Measurements from ENCODE around the gene NIM1K. TPM values are rescaled to one million over a fixed set of nuclear protein-coding genes. Genes with fewer than 3 reads are reported as not detected.

Gene NIM1K
- total RNA-seq, 3 donors from 2014 or later: 0.29 to 0.48 (median 0.33) TPM

DNA sequence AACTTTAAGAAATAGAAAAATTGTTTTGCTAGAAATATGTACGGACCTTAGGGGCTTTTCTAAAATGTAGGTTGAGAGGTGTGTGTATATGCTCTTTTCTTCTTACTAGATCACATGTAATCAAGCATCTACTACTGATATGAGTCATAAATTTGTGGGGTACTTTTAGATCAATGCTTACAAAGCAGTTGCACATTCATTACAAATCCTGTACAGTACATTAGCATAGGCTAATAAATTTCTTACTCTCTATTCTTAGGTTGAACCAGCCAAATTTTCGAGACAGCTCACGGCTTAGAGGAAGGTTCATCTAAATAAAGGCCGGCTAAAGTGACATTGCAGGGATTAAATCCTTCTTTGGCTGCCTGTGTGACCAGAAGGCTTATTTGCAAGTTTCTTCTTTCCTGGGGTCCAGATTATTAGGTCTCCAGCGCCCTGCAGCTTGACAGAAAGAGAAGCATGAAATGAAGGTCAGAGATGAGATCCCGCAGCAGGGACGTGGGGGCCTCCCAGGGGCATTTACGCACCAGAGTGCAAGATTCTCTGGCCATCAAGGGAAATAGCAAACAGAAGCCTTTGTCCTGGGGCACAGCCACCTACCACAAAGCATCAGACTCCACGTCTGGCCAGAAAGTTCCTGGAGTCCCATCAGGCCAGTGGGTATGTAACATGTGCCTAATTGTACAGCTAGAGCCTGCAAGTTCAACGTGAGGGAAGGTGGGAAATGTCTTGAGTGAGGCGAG, 53.0 kb downstream of the NIM1K start:
- no peaks in the 10 kb centered on the region for H3K36me3 ChIP-seq
- no peak overlapping the region for H3K27ac ChIP-seq
- H3K27me3 ChIP-seq: no peaks in the 10 kb centered on the region
- no peak for DNase-seq (ENCODE audit: low spot score in 2 of 2)
- H3K9me3 ChIP-seq: no peaks in the 10 kb centered on the region
- no peak overlapping the region for H3K4me3 ChIP-seq
- intact Hi-C loops (cut with DNase I; ENCODE audit: low total_unique reads): no loop called here
- H3K4me1 ChIP-seq: no peaks in the 10 kb centered on the region
- TF ChIP-seq POLR2A (IDR thresholded peaks at IDR 0.05) (no peak), CTCF (IDR thresholded peaks at IDR 0.05) (no peak), POLR2AphosphoS5 (IDR thresholded peaks at IDR 0.05) (no peak)

GRCh38 chr5:43245724-43246385, 53.8 kb downstream of the NIM1K start:
- intact Hi-C loops (cut with DNase I; ENCODE audit: low total_unique reads): no loop called here
- no peak for DNase-seq (ENCODE audit: low spot score in 2 of 2)
- TF ChIP-seq POLR2AphosphoS5 (IDR thresholded peaks at IDR 0.05): no peak
- no peak for TF ChIP-seq POLR2A (IDR thresholded peaks at IDR 0.05)
- TF ChIP-seq CTCF (IDR thresholded peaks at IDR 0.05): no peak
- H3K4me1 ChIP-seq: no peaks in the 10 kb centered on the region
- no peaks in the 10 kb centered on the region for H3K27me3 ChIP-seq
- H3K36me3 ChIP-seq: no peaks in the 10 kb centered on the region
- H3K27ac ChIP-seq: no peak overlapping the region
- H3K4me3 ChIP-seq: no peak overlapping the region
- H3K9me3 ChIP-seq: no peaks in the 10 kb centered on the region

DNA sequence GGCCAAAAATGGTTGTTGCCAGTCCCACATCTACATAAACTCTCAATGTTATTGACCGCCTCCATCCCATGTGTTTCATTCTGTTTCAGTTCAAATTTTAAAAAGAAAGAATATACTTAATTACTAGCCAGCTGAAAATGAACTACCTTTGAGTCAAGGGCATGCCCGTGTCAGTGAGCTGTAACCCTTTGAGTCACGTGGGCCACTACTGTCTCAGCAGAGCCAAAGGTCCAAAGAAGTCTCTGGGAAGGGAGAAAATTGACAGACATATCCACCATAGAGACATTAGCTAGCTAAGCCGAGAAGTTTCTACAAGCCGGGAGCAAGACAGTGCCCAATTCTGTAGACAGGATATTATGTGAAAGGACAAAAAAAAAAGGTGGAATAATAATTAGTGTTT, 59.7 kb downstream of the NIM1K start:
- no peaks in the 10 kb centered on the region for H3K4me1 ChIP-seq

DNA sequence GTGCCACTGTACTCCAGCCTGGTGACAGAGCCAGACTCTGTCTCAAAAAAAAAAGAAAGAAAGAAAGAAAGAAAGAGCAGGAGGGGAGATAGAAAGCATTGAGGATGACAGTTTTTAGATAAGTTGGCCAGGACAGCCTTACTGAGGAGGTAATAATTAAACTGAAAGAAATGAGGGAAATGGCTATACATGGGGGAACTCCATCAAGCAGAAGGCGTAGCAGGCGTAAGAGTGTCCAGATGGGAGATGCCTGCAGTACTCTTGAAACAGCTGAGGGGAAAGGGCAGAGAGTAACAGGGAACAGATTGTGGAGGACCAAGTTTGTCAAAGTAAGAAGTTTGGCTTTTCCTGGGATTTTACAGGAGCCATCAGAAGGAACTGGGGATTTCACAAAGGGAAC, 63.7 kb downstream of the NIM1K start:
- intact Hi-C loops (cut with DNase I; ENCODE audit: low total_unique reads): no loop called here
- no peak overlapping the region for H3K4me3 ChIP-seq
- H3K4me1 ChIP-seq: no peaks in the 10 kb centered on the region
- no peaks in the 10 kb centered on the region for H3K27me3 ChIP-seq
- no peaks in the 10 kb centered on the region for H3K9me3 ChIP-seq
- TF ChIP-seq POLR2AphosphoS5 (IDR thresholded peaks at IDR 0.05) (no peak), CTCF (IDR thresholded peaks at IDR 0.05) (no peak), POLR2A (IDR thresholded peaks at IDR 0.05) (no peak)
- DNase-seq (ENCODE audit: low spot score in 2 of 2): no peak
- no peaks in the 10 kb centered on the region for H3K36me3 ChIP-seq
- no peak overlapping the region for H3K27ac ChIP-seq

More for the DNA sequence above, 59.7 kb downstream of the NIM1K start:
- Histone ChIP-seq H3K27ac (no peak overlapping the region), H3K36me3 (no peaks in the 10 kb centered on the region), H3K9me3 (no peaks in the 10 kb centered on the region), H3K4me3 (no peak overlapping the region), H3K27me3 (no peaks in the 10 kb centered on the region)
- TF ChIP-seq POLR2AphosphoS5 (IDR thresholded peaks at IDR 0.05) (no peak), POLR2A (IDR thresholded peaks at IDR 0.05) (no peak), CTCF (IDR thresholded peaks at IDR 0.05) (no peak)
- intact Hi-C loops (cut with DNase I; ENCODE audit: low total_unique reads): no loop called here
- DNase-seq (ENCODE audit: low spot score in 2 of 2): no peak

GRCh38 chr5:43256261-43256966, 64.4 kb downstream of the NIM1K start:
- no peak for DNase-seq (ENCODE audit: low spot score in 2 of 2)
- Histone ChIP-seq H3K4me1 (no peaks in the 10 kb centered on the region), H3K9me3 (no peaks in the 10 kb centered on the region), H3K36me3 (no peaks in the 10 kb centered on the region), H3K27me3 (no peaks in the 10 kb centered on the region), H3K4me3 (no peak overlapping the region), H3K27ac (no peak overlapping the region)
- intact Hi-C loops (cut with DNase I; ENCODE audit: low total_unique reads): no loop called here
- TF ChIP-seq POLR2AphosphoS5 (IDR thresholded peaks at IDR 0.05) (no peak), POLR2A (IDR thresholded peaks at IDR 0.05) (no peak)
